HPDE6-E6E7 (cell line): ENCODE measurements around the gene SEC24B.
A peak's percentile ranks its signal among the peaks of the same experiment; 100 is the strongest.

Experiments
- DNase-seq: peaks from one replicate; pipeline ENCODE4 v3.0.0; 2011; ENCODE audit warnings: missing footprints; ENCODE audit errors: extremely low spot score

SEC24B gene

DNA sequence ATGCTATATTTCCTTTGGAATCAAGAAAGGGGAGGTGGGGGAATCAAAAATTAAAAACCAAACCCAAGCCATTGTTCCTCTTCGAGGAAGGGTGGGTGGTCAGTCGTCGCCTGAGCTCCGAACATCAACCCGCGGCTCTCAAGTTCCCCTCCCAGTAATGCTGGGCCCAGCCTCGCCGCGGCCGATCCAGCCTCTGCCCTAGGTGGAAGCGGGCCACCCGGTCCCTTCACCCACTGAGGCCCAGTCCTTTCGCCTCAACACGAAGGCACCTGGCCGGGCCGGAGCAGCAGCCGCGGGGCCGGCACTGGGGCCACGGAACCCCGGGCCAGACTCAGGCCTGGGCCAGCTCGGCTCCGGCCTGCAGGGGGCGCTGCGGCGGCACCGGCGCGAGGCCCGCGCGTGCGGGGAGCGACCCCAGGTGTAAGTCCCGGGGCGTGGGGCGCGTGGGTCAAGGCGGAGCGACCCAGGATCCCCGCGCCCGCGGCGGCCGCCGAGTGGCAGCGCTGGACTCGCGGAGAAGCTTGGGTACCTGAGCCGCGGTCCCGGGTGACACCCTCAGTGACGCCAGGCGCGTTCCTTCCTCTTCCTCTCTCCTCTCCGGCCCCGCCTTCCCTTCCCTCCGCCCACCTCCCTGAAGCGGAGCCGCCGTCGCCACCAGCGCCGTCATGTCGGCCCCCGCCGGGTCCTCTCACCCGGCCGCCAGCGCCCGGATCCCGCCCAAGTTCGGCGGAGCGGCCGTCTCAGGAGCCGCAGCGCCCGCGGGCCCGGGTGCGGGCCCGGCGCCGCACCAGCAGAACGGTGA, at the start of gene SEC24B:
SEC24B (plus strand) TSS at position 611 of the 802 bp plus-strand sequence; CDS start at position 666, 55 bp downstream.
- peak; percentile 55 for DNase-seq

DNA sequence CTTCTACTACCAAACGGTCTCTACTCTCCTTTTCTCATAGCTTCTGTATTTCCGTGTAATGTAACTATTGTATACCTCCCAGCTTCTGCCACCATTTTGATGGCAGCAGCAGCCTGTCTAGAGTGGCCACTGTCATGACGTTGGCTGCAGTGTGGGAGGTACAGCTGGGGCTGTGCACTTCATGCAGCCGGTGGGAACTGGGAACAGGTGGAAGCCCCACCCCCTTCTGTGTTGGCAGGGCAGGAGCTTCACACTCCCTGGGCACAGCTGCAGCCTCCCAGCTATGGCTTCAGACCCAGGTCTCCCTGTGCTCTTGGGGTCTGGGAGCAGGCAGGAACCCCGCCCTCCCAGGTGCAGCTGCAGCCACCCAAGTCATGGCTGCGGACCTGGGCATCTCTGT, 49.8 kb upstream of the SEC24B start:
- DNase-seq = no peak

DNA sequence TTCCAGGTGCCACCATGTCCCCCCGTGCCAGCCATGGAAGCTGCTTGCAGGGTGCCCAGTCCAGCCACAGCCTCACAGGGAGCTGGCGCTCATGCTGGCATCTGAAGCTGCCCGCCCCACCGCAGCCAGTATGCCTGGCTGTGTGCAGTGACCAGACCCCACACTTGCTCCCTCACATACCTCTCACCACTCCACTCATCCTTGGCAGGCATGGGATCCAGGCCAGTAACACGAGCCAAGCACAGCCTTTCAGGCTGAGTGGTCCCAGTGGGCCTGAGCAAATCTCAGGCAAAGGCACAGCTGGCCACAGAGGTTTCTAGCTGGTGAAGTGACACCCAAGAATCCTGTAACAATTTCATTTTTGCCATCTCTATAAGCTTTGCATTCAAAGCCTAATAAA, 48.4 kb upstream of the SEC24B start:
- no peak for DNase-seq

DNA sequence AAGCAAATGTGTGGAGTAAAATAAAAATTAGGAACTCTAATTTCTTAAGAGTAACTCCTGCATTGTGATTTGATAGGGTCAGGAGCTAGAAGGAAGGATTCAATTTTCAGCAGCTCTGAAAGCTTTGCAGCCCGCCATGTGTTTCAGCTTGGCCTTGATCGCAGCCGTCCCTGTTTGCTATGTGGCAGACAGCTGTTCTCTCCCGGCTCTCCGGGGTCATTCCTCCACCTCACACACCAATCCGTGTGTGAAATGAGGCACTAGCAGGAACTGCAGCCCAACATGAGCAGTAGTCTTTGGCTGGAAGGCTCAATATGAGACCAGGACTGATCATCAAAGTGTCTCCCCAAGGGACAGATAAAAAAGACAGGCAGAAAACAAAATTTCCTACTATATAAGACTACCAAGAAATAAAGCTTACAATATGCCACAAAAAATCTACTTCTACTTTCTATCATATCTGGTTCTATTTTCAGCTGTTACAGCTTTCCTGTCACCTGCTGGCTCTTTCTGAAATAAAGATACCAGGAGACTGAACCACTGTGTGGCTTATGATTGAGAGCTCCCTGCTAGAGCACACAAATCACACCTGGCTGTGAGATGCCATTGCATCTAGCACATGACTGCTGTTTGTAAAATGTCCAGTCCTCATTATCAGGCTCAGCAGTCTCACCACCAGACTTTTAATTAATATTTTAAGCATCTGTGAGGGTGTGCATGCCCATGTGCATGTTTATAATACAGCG, 44.1 kb upstream of the SEC24B start:
- no peak for DNase-seq

DNA sequence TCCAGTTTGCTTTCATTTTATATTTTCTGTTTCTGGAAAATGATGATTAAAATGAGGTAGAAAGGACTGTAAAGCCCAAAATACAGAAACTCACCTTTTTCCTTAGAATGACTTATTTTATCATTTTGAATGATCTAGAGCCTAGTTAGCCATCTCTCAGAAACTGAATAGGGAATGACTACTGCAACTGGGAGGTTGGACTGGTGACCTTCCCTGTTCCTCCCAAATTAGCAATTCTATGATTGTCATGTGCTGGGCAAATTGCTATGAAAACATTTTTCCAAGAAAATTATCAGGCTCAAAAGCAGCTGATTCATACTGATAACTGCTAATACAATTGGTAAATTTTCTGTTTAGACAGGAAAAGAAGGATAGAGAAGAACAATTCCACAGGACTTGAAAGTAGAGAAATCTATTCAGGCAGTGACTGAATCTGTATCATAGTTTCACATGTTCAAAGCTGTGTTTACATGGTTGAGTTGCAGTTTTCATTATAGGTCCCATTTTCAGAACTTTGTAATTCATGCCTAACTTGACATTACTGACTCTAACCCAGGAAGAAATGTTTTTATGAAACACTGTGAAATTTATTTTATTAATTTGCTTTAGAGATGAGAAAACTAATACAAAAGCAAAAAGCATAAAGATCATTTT, 43.4 kb upstream of the SEC24B start:
- no peak for DNase-seq

DNA sequence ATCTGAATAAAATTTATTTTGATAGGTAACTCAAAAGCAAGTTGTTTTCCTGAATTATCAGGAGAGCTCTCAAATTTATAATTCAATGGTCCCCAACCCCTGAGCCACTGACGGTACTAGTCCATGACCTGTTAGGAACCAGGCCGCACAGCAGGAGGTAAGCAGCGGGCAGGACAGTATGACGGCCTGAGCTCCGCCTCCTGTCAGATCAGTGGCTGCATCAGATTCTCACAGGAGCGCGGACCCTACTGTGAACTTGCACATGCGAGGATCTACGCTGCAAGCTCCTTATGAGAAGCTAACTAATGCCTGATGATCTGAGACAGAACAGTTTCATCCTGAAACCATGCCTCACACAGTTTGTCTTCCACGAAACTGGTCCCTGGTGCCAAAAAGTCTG, 37.9 kb upstream of the SEC24B start:
- DNase-seq = no peak

DNA sequence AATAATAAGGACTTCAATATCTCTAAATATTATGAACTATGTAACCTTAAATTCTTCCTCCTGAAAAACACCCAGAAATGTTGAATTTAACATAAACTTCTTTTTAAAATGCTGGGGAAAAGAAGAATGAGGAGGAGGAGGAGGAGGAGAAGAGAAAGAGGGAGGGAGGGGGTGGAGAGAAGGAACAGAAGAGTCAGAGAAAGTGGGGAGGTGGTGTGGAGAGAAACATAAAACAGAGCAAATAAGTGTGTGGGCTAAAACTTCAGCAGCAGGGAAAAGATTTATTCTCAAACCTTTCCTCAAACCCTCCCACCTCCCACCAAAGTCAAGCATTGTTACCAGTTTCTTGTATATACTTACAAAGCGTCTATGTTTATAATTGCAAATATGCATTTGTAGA, 34.7 kb upstream of the SEC24B start:
- no peak for DNase-seq

DNA sequence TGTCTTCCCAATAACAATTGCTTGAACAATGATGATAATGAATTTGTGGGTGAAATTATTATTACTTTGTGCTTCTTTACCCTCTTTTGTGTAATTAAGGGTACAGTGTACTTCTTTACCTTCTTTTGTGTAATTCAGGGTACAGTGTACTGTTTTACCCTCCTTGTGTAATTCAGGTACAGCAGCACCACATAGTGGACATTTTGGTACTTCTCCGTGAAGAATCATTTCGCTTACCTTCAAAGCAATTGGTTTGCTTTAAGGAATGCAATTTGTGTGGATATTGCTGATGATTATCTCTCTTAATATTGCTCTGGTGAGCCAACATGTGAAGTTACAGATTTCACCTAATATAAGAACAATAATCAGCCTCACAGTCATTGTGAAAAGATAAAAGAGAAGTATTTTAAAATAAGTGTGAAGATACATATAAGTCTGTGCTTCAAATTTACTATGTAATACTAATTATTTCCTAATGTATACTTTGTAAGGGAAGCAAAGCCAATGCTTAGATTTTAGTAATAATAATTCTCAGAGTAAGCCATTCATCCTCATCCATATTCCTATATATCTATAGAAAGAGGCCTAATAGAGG, 27.2 kb upstream of the SEC24B start:
- peak; percentile 29 for DNase-seq

DNA sequence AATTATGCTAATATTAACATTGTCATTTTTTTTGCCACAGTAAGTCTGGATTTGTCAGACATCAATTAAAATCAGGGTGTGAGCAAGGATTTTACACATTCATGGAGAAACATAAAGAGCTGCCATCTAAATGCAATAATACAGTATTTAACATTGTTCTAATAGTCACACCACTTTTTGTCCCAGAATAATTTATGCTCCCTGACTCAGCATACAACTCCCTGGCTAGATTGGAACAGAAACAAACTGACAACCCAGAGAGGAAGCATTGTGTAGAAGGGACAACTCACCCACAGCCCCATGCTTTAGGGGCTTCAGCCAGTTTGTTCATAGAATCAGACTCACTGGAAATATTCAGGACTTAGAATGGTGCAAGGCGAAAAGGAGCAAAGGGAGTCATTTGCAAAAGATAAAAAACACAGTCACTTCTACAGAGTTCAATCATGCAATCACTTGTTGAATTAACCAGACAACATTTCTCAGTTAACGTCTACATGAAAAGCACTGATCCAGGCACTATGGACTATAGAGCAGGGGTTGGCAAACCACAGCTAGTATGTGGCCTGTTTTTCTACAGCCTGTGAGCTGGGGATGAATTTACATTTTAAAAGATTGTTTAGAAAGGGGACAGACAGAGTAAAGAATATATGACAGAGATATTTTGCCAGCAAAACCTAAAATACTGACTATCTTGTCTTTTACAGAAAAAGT, 26.4 kb upstream of the SEC24B start:
- DNase-seq = no peak

DNA sequence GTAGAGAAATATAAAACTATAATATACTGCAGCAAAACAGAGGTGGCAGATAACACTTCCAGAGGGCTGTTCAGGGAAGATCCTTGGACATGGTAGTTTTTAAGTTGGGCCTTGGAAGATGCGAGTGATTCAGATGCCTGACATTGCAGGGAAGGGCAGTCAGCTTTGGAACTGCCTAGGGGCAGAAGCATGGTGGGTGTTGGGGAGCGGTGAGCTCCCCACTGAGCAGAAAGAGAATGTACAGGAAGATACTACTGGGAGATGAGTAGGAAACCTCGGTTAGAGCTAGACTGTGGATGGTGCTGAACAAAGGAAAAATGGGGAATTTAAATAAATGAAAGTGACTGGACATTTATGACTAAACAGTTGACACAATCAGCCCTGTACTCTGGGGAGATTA, 24.9 kb upstream of the SEC24B start:
- peak; percentile 3 for DNase-seq

DNA sequence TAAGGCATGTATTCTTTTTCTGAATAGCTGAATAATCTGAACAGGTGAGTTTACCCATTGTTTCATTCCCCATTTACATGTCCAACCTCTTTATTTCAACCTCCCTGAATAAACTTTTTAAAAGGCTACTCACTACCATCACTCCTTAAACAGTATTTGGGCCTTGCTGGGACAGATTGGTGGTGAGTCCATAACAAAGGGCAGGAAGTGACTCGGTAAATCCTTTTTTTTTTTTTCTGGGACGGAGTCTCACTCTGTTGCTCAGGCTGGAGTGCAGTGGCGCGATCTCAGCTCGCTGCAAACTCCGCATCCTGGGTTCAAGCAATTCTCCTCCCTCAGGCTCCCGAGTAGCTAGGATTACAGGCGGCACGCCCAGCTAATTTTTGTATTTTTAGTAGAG, 23.4 kb upstream of the SEC24B start:
- DNase-seq = no peak

DNA sequence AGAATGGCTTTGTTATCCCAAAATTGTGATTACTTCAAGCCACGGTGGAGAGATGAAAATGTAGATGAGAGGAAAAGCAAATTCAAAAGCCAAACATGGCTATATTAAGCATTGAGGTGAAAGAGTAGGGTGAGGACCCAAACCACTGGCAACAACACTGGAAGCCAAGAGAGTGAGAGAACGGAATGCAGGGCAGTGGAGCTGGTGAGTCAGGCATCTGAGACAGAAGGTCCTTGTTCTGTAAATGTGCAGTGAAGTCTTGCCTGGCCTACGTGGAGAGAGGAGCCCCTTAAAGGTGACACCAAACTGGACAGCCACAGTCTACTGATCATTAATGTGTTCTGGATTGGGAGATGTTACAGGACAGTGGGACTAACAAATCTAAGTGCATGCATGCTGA, 22.8 kb upstream of the SEC24B start:
- no peak for DNase-seq

DNA sequence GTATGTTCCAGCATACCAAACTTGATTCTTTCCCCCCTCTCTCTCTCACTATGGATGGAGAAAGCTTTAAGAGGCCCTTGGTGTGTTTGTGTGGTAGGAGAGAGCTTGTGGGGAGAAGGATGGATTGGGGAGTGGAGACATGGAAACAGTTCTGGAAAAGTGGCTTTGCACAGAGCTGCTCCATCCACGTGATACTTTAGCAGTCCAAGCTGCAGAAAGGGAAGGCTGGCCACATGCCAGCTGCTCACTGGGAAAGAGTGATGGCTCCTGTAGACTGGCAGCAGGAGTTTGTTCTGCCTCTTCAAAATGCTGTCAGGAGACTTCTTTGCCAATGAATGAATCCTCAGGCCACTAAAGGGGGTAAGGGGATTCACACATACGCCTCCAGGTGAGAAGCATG, 21.7 kb upstream of the SEC24B start:
- no peak for DNase-seq

DNA sequence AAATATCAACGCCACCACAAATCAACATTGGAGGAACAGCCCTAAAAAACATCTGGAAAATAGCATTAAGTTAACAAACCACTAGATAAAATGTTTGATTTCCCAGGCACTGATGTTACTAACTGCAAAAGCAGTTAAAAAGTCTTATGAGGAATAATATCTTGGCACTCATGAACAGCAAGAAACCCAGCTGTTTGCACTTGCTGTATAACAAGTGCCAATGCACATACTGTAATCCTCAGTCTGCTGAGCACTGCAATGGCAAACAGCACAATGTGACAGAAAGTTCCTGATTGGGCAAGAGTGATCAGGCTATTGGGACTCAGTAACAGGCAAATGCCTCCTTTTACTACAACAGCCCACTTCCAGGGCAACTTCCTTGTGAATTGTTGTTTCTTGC, 20.8 kb upstream of the SEC24B start:
- no peak for DNase-seq

DNA sequence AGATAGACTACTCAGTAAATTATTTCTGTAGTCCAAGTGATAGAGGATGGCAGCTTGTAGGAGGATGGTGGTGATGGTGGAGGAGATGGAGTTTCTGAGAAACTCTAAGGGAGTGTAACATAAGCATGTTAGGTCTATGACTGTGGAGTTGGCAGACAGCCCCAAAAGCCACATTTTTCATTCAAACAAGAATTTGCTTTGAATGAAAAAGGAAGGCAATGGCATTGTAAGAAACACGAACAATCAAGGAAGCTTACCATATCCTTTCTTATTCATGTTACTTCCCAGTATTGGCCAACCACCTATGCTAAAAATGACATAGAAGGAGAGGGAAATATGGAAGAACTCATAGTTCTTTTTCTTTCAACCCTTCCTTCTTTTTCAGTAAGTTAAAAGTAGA, 18.7 kb upstream of the SEC24B start:
- no peak for DNase-seq

DNA sequence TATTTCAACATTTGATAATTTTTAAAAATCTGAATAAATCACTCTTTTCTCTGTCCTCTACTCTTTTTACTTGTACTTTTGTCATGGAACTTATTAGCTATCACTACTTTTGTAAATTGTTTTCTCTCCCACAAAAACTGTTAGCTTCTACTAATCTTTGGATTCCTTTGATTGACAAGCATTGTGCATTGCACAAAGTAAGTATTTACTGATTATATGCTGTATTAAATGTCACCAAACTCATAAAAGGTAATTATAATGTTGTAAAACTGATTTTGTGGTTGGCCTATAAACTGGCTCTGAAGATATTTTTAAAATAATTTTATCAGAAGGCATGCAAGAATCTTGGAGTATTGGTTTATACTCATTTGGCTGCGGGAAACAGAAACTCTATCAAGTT, 15.0 kb upstream of the SEC24B start:
- no peak for DNase-seq

DNA sequence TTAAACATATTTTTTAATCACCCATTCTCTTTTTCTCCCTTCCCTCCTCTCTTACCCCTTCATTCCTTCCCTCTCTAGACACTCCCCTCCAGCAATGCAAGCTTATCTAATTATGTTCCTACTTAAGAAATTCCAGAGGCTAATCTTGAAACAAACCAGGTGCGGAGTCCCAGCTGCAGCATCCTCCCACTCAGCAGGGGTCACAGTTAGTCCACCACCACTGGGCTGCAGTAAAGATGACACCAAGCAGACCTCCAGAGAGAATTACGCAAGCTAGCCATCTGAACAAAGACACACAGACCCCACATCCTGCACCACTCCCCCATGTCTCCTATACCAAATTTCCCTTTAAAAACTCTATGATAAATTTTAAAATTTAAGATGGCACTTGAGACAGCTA, 13.9 kb upstream of the SEC24B start:
- no peak for DNase-seq

DNA sequence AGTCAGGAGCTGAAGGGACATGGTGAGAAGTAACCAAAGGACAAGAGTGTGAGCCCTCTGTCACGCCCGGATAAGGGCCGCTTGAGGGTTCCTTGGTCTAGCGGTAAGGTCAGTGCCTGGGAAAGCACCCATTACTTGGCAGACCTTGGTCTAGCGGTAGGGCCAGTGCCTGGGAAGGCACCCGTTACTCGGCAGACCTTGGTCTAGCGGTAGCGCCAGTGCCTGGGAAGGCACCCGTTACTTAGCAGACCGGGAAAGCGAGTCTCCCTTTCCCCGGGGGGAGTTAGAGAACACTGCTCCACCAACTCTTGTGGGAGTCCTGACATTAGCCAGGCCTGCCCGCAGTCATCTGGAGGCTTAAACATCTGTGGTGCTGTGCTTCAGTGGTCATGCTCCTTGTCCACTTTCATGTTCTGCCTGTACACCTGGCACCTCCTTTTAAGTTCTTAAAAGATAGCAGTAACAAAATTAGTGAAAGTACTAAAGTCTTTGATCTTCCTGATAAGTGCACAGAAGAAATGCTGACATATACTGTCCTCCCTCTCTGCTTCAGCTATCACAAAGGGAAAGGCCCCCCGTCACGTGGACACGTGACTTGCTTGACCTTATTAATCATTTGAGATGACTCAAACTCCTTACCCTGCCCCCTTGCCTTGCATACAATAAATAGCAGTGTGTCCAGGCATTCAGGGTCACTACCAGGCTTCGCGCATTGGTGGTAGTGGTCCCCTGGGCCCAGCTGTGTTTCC, 9.3 kb upstream of the SEC24B start:
- DNase-seq = no peak

DNA sequence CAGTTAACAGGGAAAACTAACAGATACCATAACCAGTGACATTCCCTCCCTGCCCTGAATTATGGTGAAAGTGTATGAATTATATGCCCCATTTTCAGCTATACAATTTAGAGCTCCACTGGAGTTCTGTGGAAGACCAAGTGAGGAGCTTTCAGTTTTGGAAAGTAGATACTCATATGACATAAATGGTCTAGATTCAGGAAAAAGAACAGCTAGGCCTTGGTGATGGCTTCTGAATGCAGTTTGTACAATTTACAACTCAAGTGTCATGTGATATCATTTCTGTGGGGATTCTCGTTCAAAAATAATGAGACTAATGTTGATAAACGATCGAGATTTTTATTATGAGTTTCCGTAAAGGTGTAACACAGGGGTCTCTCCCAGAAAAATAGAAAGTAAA, 8.2 kb upstream of the SEC24B start:
- DNase-seq = no peak

DNA sequence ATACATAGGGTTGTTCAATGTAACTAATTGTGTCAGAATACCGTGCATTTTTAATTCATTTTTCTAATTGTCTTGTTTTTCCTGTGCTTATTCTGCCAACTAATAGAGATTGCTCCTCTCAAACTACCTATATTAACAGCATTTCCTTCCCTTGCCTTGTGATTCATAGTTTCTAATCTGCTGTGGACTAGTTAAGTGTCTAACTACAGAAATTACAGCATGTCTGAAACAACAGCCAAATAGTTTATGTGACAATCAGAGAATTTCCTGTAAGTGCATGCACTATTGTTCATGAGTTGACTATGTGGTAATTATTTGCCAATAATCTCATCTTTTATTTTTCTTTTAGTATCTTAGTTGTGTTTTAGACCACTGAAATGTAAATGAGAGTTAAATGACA, 4.1 kb upstream of the SEC24B start:
- DNase-seq = no peak

DNA sequence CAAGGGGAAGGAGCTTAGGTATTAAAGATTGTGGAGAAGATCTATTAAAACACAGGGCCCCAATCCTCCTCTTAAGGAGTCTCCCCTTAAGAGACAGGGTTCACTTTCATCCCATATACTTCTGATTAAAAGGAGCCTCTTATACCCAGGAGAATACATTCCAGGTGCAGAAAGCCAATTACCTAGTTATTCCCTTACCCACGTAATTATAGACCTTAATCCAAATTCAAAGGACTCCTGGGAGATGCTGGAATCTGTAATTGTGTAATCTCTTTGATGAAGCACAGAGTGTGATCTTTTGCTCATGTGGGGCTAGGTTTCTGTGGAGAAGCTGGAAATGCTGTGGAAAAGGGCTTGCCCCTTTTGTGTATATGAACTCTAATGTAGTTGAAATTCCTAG, 1.4 kb upstream of the SEC24B start:
- DNase-seq = no peak
